Left renal cortex interstitium (tissue), 4 donors: ENCODE measurements around the gene ALOX15. TPM values are rescaled to one million over a fixed set of nuclear protein-coding genes. Genes with fewer than 3 reads are reported as not detected.
"Not testable (repeated sequence)": the region's sequence is repeated elsewhere in the genome, so short reads cannot be mapped to it uniquely, and the experiment has no call there.

Experiments used
- DNase-seq, 4 donors: peaks; one replicate each; pipeline ENCODE4 v3.0.0-alpha.2; 2013; ENCODE audit warnings: low read depth in 4 of 4, low spot score in 2 of 4, missing footprints in 1 of 4
- polyA plus RNA-seq, 4 donors: library from polyadenylated mRNA; unstranded; fragments of 120-200 nt; gene quantifications; one replicate each; pipeline ENCODE4 v1.2.1, GENCODE V29; 2013; ENCODE audit not compliant: insufficient read length in 4 of 4

ALOX15 gene, protein sequence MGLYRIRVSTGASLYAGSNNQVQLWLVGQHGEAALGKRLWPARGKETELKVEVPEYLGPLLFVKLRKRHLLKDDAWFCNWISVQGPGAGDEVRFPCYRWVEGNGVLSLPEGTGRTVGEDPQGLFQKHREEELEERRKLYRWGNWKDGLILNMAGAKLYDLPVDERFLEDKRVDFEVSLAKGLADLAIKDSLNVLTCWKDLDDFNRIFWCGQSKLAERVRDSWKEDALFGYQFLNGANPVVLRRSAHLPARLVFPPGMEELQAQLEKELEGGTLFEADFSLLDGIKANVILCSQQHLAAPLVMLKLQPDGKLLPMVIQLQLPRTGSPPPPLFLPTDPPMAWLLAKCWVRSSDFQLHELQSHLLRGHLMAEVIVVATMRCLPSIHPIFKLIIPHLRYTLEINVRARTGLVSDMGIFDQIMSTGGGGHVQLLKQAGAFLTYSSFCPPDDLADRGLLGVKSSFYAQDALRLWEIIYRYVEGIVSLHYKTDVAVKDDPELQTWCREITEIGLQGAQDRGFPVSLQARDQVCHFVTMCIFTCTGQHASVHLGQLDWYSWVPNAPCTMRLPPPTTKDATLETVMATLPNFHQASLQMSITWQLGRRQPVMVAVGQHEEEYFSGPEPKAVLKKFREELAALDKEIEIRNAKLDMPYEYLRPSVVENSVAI
- under 1 TPM; 0.25 to 0.56 (median 0.45) TPM for polyA plus RNA-seq

DNA sequence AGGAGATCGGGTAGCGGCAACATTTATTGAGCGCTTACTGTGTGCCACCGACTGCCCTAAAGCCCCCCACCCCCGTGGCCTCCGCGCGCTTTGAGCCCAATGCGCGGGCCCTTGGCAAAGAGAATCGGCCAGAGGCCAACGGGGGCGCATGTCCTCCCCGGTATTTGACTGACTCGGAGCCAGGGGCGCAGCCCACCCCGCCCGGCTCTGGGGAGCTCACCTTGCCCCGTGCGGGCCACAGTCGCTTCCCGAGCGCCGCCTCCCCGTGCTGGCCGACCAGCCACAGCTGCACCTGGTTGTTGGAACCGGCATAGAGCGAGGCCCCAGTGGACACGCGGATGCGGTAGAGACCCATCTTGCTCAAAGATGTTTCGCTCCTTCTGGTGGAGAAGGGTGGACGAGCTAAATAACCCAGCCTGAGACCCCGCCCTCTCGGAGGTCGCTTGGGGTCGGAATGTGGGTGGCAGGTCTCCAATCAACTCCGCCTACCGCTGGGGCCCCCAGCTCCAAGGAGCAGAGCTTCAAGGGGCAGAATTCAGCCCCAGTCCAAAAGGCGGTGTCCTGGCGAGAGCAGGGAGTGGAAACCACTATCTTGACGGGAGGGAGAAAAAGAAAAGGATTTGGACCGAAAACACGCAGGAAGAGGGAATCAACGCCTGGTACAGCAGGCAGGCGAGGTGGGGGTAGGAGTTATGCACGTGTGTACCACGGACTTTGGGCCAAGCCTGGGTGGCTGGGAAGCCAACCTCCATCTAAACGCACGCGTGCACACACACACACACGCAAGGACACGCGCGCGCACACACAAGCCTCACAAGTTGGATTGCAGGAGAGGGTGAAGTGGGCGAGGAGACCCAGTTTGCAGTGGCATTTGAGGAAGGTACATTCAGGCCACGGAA, at the start of gene ALOX15:
ALOX15 (minus strand) TSS at position 382 of the 899 bp plus-strand sequence; CDS start at position 355, 27 bp downstream.
- DNase-seq = no peak

DNA sequence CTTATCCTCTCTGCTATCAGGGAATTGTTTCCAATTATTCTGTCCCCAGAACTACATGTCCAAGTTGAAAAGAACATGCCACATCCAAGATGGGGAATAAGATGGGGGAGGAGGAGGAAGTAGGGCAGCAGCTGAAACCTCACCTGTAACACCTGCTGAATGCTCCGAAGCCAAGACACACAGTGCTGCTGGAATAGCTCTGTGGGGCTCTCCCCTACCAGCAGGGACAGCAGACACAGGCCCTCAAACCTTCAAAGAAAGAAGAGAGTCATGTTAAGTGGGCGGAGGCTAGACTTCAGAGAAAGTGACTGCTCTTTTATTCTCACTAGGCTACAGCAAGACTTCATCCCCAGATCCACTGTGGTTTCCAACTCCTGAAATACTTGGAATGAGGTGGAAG, 49.3 kb upstream of the ALOX15 start:
- DNase-seq = no peak

DNA sequence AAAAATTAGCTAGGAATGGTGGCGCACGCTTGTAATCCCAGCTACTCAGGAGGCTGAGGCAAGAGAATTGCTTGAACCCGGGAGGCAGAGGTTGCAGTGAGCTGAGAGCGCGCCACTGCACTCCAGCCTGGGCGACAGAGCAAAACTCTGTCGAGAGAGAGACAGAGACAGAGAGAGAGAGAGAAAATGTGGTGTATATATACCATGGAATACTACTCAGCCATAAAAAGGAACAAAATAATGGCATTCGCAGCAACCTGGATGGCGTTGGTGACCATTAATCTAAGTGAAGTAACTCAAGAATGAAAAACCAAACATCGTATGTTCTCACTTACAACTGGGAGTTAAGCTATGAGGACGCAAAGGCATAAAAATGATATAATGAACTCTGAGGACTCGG, 48.4 kb upstream of the ALOX15 start:
- not testable (repeated sequence) for DNase-seq

DNA sequence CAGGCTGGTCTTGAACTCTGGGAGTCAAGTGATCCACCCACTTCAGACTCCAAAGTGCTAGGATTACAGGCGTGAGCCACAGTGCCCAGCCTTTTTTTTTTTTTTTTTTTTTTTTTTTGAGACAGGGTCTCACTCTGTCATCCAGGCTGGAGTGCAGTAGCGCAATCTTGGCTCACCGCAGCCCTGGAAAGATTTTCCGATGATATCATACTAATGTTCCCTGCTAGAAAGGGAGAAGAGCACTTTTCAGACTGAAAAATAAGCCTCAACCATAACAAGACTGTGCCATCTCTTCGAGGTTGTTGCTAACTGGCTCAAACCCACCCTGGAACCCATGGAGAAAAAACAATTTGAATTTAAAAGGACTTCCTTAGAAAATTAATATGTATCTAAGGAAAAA, 42.3 kb upstream of the ALOX15 start:
- not testable (repeated sequence) for DNase-seq

DNA sequence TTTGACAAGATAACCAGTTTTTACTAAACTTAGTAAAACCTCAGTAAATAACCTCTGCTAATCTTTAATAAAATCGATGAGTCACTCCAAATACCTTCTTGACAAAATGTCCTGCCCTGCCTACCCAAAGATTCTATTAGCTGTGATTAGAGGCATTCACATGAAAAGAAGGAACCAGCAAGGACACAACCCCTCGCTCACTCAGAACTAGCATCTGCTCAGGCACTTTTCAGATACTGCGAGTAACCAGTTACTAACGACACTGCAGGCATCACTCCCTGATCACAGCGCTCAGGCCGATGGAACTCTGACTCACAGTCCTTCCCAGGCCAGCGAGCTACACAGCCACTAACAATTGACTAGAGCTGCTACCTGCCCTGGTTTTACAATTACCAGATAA, 38.2 kb upstream of the ALOX15 start:
- DNase-seq = no peak

DNA sequence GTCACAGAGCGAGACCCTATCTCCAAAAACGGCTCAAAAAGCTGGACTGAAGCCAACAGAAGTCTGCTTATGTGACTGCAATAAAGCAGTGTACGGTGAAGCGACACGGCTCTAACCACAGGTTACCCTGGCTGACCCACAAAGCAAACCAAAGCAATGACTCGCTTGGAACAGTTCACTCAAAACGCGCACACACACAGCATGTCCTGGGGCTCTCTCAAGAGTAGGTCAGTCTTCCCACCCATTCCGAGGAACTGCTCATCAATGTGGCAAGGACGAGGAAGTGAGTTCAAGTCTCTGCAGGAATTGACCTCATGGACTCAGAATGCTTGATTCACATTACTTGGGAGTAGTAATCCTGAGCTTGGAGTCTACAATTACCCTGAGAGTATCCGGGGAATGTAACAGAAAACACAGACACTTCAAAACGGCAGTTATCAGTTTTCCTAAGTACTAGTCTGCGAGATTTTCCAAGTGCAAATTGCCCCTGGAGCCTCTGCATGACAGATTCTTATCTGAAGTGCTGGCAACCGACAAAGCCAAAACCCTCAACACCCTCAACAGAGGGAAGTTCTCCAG, 37.1 kb upstream of the ALOX15 start:
- DNase-seq = no peak

DNA sequence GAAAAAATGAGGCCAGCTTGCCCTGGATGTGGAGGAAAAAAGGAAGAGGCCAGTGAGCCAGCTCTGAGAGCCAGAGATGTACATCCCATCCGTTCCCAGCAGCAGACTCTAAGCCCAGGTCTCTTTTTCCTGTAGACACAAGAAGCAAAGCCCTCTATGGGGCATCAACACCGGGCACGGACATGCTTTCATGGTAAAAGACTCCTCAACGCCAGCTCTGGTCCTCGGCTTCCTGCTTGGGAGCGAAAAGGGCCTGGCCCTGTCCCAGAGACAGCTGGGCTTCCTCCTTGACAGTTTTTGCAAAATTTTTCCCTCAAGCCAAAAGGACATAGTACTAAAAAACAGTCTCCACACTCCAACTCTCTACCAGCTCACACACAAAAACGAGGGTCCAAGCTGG, 35.3 kb upstream of the ALOX15 start:
- DNase-seq = no peak

DNA sequence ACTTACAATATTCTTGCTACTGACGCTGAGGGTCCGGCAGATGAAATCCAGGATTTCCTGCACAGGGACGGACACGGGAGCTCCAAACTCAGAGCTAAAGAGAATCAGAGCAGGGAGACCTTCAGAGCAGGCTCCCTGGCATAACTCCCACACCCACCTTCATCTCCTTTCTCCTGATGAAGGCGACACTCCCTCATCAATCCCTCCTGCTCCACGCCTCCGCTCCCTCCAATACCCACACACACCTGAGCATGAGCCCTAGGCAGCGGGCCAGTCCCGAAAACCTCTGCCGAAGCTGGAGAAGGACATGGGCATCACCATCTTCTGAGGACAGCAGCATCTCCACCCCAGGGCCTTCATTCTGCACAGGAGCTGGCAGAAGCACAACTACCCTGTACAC, 34.3 kb upstream of the ALOX15 start:
- DNase-seq = no peak

DNA sequence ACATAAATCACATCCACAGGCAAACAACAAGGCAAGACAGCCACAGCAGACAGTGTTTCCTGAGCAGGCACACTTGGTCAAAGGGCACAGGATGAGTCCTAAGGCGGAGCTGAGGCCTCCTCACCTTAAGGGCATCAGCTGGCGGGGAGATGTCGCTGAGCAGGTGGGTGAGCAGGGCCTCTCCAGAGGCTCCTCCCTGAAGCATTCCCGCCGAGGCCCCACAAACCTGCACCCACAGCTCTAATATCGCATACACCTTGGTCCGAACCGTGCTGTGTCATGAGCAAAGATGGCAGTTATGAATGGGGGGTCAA, 33.2 kb upstream of the ALOX15 start:
- no peak for DNase-seq

DNA sequence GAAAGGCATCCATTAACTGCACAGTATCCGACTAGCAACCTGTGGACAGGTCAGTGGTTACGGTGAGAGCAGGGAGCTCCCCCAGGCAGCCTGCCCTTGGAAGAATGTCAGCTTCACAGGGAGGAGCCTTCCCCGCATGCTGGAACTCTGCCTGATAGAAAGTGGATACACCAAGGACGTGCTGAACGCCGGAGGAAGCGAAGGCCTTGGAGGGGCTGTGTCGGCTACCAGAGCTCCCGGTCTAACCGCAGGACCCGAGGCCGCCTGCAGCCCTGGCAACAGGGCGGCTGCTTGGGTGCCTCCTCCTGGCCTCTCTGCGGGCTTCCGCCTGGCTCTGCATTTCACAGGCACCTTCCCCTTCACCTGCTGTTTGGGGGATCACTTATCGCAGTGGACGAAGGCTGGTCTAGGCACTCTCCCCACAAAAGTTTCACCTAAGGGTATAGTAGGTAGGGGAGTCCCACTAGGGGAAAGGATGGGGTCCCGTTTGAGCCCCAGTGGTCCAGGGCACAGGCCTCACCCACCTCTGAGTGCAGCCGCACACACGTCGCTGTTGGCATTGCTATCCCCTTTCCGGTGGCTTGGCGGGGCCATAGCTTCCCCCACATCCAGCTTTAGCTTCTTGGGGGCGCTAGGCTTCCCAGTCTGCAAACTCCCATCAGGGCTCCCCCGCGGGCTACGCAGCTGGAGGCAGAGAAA, 32.7 kb upstream of the ALOX15 start:
- no peak for DNase-seq

DNA sequence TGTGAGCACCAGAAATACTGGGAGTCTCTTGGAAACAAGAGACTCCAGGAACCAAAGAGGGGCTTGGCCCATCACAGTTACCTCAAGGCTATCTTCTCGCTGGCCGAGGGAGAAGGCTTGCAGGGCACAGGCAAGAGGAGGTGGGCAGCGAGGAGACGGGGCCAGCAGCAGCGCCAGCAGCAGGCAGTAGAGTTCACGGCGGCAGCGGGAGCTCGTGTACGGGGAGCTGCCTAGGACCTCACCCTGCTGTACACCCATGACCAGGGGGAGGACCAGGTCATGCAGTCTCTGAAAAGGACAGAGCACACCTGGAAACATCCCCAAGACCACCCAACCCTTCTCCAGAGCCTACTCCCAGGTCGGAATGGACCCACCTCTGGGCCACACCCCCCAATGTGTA, 31.7 kb upstream of the ALOX15 start:
- DNase-seq = no peak

DNA sequence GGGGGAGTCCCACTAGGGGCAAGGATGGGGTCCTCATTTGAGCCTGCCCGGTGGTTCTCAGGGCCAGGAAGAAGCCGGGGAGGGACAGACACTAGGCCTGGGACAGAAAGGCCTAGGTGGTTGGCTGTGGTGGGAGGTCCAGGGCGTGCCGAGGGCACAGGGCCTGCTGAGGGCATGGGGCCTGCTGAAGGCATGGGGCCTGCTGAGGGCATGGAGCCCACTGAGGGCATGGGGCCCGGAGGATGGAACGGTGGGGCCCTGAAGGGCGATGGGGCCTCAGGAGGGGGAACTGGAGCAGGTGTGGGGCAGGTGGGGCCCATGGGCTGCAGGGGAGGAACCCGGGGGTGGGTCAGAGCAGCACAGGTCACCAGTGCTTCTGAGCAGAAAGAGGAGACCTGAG, 31.3 kb upstream of the ALOX15 start:
- no peak for DNase-seq

DNA sequence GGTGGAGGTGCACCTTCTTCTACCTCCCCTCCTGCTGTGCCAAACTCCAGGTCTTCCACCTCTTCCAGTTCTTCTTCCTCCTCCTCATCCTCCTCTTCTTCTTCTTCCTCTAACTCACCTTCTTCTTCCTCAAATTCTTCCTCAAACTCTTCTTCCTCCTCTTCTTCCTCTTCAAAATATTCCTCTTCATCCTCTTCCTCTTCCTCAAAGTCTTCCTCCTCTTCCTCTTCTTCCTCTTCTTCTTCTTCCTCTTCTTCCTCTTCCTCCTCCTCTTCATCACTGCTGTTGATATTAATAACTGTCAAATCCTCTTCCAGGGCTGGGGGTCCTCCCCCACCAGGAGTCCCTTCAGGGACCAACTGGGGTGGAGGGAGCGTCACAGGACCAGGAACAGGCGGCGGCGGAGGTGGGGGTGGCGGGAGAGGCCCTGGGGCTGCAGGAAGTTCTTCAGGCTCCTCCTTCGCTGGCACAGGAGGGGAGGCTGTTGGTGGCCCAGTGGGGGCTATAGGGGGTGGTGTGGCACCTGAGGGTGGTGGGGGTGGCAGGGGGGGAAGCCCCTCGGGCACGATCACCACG, 30.7 kb upstream of the ALOX15 start:
- DNase-seq = no peak

DNA sequence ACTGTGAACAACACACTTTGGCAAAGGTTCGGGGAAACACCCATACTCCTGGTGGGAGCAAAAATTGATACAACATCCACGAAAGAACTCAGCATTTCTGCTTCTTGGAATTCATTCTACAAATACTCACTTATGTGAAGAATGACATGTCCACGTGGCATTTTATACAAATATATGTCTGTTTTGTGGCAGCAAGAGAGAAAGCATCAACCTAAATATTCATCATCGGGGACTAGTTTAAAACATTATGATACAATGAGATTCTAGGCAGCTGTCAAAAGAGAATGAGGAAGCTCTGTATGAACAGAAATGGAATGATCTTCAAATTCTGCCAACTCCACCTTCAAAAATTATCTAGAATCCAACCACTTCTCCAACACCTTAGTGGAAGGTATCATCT, 25.7 kb upstream of the ALOX15 start:
- no peak for DNase-seq

DNA sequence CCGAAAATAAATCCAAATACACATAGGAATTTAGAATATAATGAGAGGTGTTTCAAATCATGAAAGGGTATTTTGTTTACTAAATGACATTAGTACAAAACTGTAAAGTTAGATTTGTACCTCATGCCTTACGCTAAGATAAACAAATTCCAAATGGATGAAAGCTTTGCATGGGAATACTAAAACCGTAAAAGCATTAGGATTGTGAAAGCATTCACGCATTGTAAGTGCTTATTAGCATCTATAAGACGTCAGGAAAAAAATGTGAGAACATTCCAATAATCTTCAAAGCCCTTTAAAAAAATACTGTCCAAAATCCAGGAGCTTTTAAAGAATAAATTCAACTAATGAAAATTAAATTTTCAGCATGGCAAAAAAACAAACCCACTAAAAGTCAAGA, 24.8 kb upstream of the ALOX15 start:
- DNase-seq = no peak

DNA sequence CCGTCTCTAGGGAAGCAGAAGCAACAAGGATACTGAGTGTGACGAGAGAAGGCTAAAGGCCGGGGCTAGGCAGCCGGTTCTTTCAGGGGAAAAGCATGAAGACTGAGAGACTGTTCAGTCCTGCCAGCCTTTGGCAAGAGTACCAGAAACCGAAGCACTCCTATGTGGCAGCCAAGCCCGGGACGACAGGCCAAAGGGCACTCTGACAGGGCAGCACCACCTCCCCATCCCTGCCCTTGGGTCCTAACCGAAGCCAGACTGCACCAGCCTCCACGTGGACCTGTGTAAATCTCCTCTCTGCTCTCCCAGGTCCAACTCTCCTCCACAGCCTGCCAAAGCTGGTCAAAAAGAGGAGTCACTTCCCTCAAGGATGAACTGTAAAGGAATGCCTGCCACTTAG, 23.5 kb upstream of the ALOX15 start:
- no peak for DNase-seq

DNA sequence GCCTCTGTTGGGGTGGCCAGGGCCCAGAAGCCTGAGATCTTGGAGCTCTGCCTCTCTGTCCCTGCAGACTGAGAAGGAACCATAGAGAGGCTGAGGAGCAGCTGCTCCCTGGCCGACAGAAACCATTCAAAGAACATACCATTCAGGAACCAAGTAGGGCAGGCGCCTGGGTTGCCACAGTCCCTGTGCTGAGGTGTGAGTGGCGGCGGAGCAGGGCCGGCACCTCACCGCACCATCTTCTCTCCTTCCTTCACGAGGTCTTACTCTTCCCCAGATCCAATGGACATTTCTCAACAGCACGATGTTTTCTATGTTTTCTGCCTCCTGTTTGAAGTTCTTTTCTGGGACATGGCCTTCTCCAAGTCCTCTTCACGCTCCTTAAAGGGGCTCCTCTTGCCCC, 22.8 kb upstream of the ALOX15 start:
- DNase-seq = no peak

DNA sequence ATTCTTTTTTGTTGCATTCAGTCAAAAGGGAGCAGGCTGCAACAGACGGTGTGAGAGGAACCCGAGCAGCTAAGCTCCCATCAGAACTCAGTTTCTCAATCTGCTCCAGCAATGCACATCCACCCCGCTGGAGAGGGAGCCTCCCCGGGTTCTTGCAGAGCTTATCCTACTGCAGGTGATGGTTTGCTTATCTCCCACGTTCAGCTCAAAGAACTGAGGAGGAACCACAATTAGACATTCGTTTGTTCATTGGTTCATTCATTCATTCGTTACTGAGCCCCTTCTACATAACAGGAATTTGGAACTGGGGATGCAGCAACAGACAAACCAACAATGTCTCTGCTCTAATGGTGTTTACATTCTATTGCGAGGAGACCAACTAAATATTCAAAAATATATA, 22.2 kb upstream of the ALOX15 start:
- DNase-seq = no peak

DNA sequence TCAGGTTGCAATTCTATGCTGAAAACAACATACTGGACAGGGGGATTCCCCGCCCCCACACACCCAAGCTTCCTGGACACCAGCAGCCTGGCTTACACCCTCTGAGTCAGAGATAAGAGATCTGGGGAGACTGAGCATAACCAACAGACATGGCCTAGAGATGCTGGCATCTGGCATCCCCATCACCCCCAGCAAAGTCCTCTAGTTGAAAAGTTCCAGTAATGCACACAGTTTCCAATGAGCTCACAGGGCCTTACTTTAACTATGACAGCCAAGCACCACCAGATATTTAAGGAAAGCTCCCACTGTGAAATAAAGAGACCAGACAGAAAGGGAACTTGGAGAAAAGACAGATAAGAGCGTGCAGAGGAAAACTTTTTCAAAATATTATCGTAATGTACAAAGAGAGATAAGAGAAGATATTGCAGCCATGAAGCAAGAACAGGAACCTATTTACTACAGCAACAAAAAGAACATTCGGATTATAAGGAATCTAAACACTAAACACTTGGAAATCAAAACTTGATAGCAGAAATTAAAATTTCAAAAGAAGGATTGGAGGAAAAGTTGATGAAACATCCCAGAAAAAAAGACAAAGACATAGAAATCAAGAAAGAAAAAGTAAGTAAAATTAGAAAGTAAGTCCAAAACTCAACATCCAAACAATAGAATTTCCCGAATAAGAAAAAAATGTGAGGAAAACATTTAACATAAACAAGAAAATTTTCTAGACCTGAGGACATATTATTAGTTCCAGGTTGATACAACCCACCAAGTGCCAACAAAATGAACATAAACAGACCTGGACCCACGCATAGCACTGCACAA, 17.2 kb upstream of the ALOX15 start:
- no peak for DNase-seq
